Measurements from ENCODE around the gene TEP1.
"Not testable (repeated sequence)": the region's sequence is repeated elsewhere in the genome, so short reads cannot be mapped to it uniquely, and the experiment has no call there.

Gene TEP1
- total RNA-seq: 73.0 to 166 (median 119) reads per million in 18 experiments

GRCh38 chr14:20412876-20413743, at the start of gene TEP1:
TSS of gene TEP1 (minus strand) at chr14:20413501. CDS start at chr14:20408439, 5,062 bp downstream.
- DNase-seq: peak; percentile 81 to 89

GRCh38 chr14:20461225-20462141, 48.2 kb upstream of the TEP1 start, which contains the start of gene PIP4P1:
TSS of gene PIP4P1 (minus strand) at chr14:20461434. CDS start at chr14:20461325, 109 bp downstream.
- DNase-seq: peak; percentile 100

GRCh38 chr14:20460458-20461224, 47.3 kb upstream of the TEP1 start:
- DNase-seq: no peak

GRCh38 chr14:20458031-20458789, 44.9 kb upstream of the TEP1 start:
- no peak for DNase-seq

GRCh38 chr14:20456971-20457370, 43.7 kb upstream of the TEP1 start:
- DNase-seq: peak; percentile 48 to 49

GRCh38 chr14:20455355-20456300, 42.3 kb upstream of the TEP1 start:
- DNase-seq: peak in 1 of 2 donors; percentile 81

- DNase-seq: peak; percentile 99 to 100
These were observed 41.4 kb upstream of the TEP1 start, which contains the start of the genes APEX1 and OSGEP for GRCh38 chr14:20454516-20455354. TSS of gene APEX1 (plus strand) at chr14:20455226. CDS start at chr14:20455646, 420 bp downstream. TSS of gene OSGEP (minus strand) at chr14:20454812. CDS start at chr14:20454683, 129 bp downstream.

GRCh38 chr14:20452831-20453230, 39.5 kb upstream of the TEP1 start:
- DNase-seq: not testable (repeated sequence)

GRCh38 chr14:20446889-20447288, 33.6 kb upstream of the TEP1 start:
- no peak for DNase-seq

- DNase-seq: not testable (repeated sequence)
These were observed 30.3 kb upstream of the TEP1 start for GRCh38 chr14:20443650-20444049.

- DNase-seq: peak; percentile 41 to 43
These were observed 28.2 kb upstream of the TEP1 start for GRCh38 chr14:20441461-20441860.

- DNase-seq: peak; percentile 35 to 43
These were observed 27.6 kb upstream of the TEP1 start for GRCh38 chr14:20440882-20441281.

GRCh38 chr14:20440465-20440864, 27.2 kb upstream of the TEP1 start:
- no peak for DNase-seq

GRCh38 chr14:20438664-20439063, 25.4 kb upstream of the TEP1 start:
- no peak for DNase-seq

- DNase-seq: no peak
These were observed 23.1 kb upstream of the TEP1 start for GRCh38 chr14:20436363-20436755.

- DNase-seq: no peak
These were observed 22.5 kb upstream of the TEP1 start, which contains the start of gene KLHL33 for GRCh38 chr14:20435582-20436362. TSS of gene KLHL33 (minus strand) at chr14:20436166. CDS start at chr14:20435811, 355 bp downstream.

- no peak for DNase-seq
These were observed 21.6 kb upstream of the TEP1 start for GRCh38 chr14:20434701-20435581.
